Activated CD4-positive, alpha-beta T cell treated with anti-CD3 and anti-CD28 coated beads, Interleukin-2, Interleukin-6, amounts not matched to agents 100 ng/mL and 50 ng/mL, durations not matched to agents 16 hours and 8 hours (primary cell): ENCODE results near the gene SLC1A3.

Experiments used
- DNase-seq: peaks from one replicate; pipeline ENCODE4 v3.0.0-alpha.2; 2020

Gene SLC1A3

GRCh38 chr5:36722900-36723299 is 116.5 kb downstream of the SLC1A3 start:
- DNase-seq: no peak

- no peak for DNase-seq
These were observed 117.5 kb downstream of the SLC1A3 start for GRCh38 chr5:36723912-36724311.

GRCh38 chr5:36724467-36725332 is 118.3 kb downstream of the SLC1A3 start:
- peak; percentile 20 for DNase-seq

GRCh38 chr5:36726317-36726716 is 119.9 kb downstream of the SLC1A3 start:
- DNase-seq: no peak

- no peak for DNase-seq
These were observed 120.4 kb downstream of the SLC1A3 start for GRCh38 chr5:36726767-36727166.

- peak; percentile 67 for DNase-seq
These were observed 122.5 kb downstream of the SLC1A3 start for GRCh38 chr5:36728697-36729543.

- DNase-seq: no peak
These were observed 124.3 kb downstream of the SLC1A3 start for GRCh38 chr5:36730537-36731216.

- DNase-seq: no peak
These were observed 126.8 kb downstream of the SLC1A3 start for GRCh38 chr5:36733183-36733582.

- DNase-seq: peak; percentile 6
These were observed 128.0 kb downstream of the SLC1A3 start for GRCh38 chr5:36734422-36734821.

- DNase-seq: no peak
These were observed 129.5 kb downstream of the SLC1A3 start for GRCh38 chr5:36735891-36736290.
